Measurements from ENCODE around the gene RPS21.

Gene RPS21

GRCh38 chr20:62401331-62401779 is 14.5 kb downstream of the RPS21 start:
- CTCF ChIA-PET: interaction anchor here (1.3 kb wide), 1 partner anchor 12 kb away, joined by 4 read pairs; no protein-coding TSS in a partner anchor
- Histone ChIP-seq H3K27me3 (replicated peaks in 2 of 5; ENCODE audit: control insufficient read depth in 4 of 5, insufficient read depth in 5 of 5, low read length in 4 of 5) (no peaks in the 10 kb centered on the region), H3K9me3 (ENCODE audit: control extremely low read depth in 1 of 5, control insufficient read depth in 4 of 5, insufficient read depth in 2 of 5, low read depth in 1 of 5, low read length in 4 of 5) (no peaks in the 10 kb centered on the region), H3K27ac (ENCODE audit: insufficient read depth in 1 of 2, low read depth in 1 of 2, low read length in 2 of 2, poor library complexity in 1 of 2, severe bottlenecking in 2 of 2) (no peak overlapping the region), H3K4me1 (ENCODE audit: control extremely low read depth in 1 of 4, control insufficient read depth in 4 of 4, insufficient read depth in 4 of 4, low read length in 3 of 4) (peaks cover 0 to 14% (median 10%) of the 10 kb centered on the region in 4 experiments), H3K36me3 (ENCODE audit: control insufficient read depth in 4 of 4, insufficient read depth in 4 of 4, low read length in 3 of 4) (peaks cover 2 to 11% (median 5%) of the 10 kb centered on the region in 4 experiments), H3K4me3 (ENCODE audit: control insufficient read depth in 1 of 7, extremely low read depth in 1 of 7, insufficient read depth in 4 of 7, low read depth in 2 of 7, low read length in 6 of 7) (no peak overlapping the region)
- 94% methylated on average over 21 of the region's 21 CpGs for WGBS (ENCODE audit: insufficient coverage)
- POLR2A ChIA-PET: no interaction called here
- DNase-seq: no peak

DNA sequence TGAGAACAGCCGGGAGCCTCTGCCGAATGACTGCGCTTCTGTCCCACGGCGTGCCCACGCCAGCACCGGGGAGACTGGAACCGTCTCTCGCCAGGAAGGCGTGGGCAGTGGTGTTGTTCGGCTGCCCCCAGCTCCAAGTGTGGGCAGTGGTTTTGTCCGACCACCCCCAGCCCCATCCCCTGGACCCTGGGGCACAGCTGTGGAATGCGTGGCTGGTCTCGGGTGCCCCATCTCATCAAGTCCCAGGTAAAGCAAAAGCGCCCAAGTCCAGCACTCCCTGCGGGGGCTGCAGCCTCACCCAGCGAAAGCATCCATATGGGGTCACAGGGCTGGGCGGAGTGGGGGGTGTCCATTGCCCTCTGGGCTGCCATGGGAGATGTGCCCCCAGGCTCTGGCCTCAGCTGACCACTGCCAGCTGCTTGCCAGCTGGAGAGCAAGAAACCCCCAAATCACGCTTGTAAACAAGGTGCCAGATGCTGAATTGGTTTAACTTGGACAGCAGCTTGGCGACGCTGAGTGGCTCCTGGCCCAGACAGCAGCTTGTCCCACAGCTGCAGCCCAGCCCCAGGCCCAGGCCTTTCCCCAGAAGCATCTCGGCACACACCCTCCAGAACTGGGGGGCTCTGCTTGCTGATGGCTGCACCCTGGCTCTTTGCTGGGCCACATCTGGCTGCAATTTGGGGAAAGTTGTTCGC is 15.7 kb downstream of the RPS21 start:
- POLR2A ChIA-PET: no interaction called here
- H3K27ac ChIP-seq (ENCODE audit: insufficient read depth in 1 of 2, low read depth in 1 of 2, low read length in 2 of 2, poor library complexity in 1 of 2, severe bottlenecking in 2 of 2): no peak overlapping the region
- H3K27me3 ChIP-seq (replicated peaks in 2 of 5; ENCODE audit: control insufficient read depth in 4 of 5, insufficient read depth in 5 of 5, low read length in 4 of 5): no peaks in the 10 kb centered on the region
- H3K36me3 ChIP-seq (ENCODE audit: control insufficient read depth in 4 of 4, insufficient read depth in 4 of 4, low read length in 3 of 4): peaks cover 0 to 7% (median 4%) of the 10 kb centered on the region in 4 experiments
- WGBS (ENCODE audit: insufficient coverage): 93% methylated on average over 22 of the region's 23 CpGs
- H3K4me1 ChIP-seq (ENCODE audit: control extremely low read depth in 1 of 4, control insufficient read depth in 4 of 4, insufficient read depth in 4 of 4, low read length in 3 of 4): peaks cover 0 to 21% (median 17%) of the 10 kb centered on the region in 4 experiments
- DNase-seq: no peak
- no peak overlapping the region for H3K4me3 ChIP-seq (ENCODE audit: control insufficient read depth in 1 of 7, extremely low read depth in 1 of 7, insufficient read depth in 4 of 7, low read depth in 2 of 7, low read length in 6 of 7)
- CTCF ChIA-PET: no interaction called here
- H3K9me3 ChIP-seq (ENCODE audit: control extremely low read depth in 1 of 5, control insufficient read depth in 4 of 5, insufficient read depth in 2 of 5, low read depth in 1 of 5, low read length in 4 of 5): no peaks in the 10 kb centered on the region

GRCh38 chr20:62403331-62403730 is 16.4 kb downstream of the RPS21 start:
- Histone ChIP-seq H3K27me3 (replicated peaks in 2 of 5; ENCODE audit: control insufficient read depth in 4 of 5, insufficient read depth in 5 of 5, low read length in 4 of 5) (no peaks in the 10 kb centered on the region), H3K27ac (ENCODE audit: insufficient read depth in 1 of 2, low read depth in 1 of 2, low read length in 2 of 2, poor library complexity in 1 of 2, severe bottlenecking in 2 of 2) (no peak overlapping the region), H3K9me3 (ENCODE audit: control extremely low read depth in 1 of 5, control insufficient read depth in 4 of 5, insufficient read depth in 2 of 5, low read depth in 1 of 5, low read length in 4 of 5) (no peaks in the 10 kb centered on the region), H3K36me3 (ENCODE audit: control insufficient read depth in 4 of 4, insufficient read depth in 4 of 4, low read length in 3 of 4) (peaks cover 0 to 7% (median 4%) of the 10 kb centered on the region in 4 experiments), H3K4me3 (ENCODE audit: control insufficient read depth in 1 of 7, extremely low read depth in 1 of 7, insufficient read depth in 4 of 7, low read depth in 2 of 7, low read length in 6 of 7) (no peak overlapping the region), H3K4me1 (ENCODE audit: control extremely low read depth in 1 of 4, control insufficient read depth in 4 of 4, insufficient read depth in 4 of 4, low read length in 3 of 4) (peaks cover 0 to 26% (median 21%) of the 10 kb centered on the region in 4 experiments)
- WGBS (ENCODE audit: insufficient coverage): 95% methylated on average over 9 of the region's 13 CpGs
- POLR2A ChIA-PET: no interaction called here
- CTCF ChIA-PET: no interaction called here
- no peak for DNase-seq

GRCh38 chr20:62404112-62404665 is 17.3 kb downstream of the RPS21 start:
- Histone ChIP-seq H3K27ac (ENCODE audit: insufficient read depth in 1 of 2, low read depth in 1 of 2, low read length in 2 of 2, poor library complexity in 1 of 2, severe bottlenecking in 2 of 2) (no peak overlapping the region), H3K4me1 (ENCODE audit: control extremely low read depth in 1 of 4, control insufficient read depth in 4 of 4, insufficient read depth in 4 of 4, low read length in 3 of 4) (peaks cover 0 to 26% (median 21%) of the 10 kb centered on the region in 4 experiments), H3K4me3 (ENCODE audit: control insufficient read depth in 1 of 7, extremely low read depth in 1 of 7, insufficient read depth in 4 of 7, low read depth in 2 of 7, low read length in 6 of 7) (no peak overlapping the region), H3K27me3 (replicated peaks in 2 of 5; ENCODE audit: control insufficient read depth in 4 of 5, insufficient read depth in 5 of 5, low read length in 4 of 5) (no peaks in the 10 kb centered on the region), H3K36me3 (ENCODE audit: control insufficient read depth in 4 of 4, insufficient read depth in 4 of 4, low read length in 3 of 4) (peaks cover 0 to 7% (median 4%) of the 10 kb centered on the region in 4 experiments), H3K9me3 (ENCODE audit: control extremely low read depth in 1 of 5, control insufficient read depth in 4 of 5, insufficient read depth in 2 of 5, low read depth in 1 of 5, low read length in 4 of 5) (no peaks in the 10 kb centered on the region)
- ChIA-PET CTCF (interaction anchor here (0.9 to 1.7 kb wide), 3 partner anchors 9 to 39 kb away, joined by 3 to 4 read pairs (median 3); no protein-coding TSS in a partner anchor), POLR2A (no interaction called here)
- 99% methylated on average over 9 of the region's 9 CpGs for WGBS (ENCODE audit: insufficient coverage)
- no peak for DNase-seq

GRCh38 chr20:62404761-62405107 is 17.8 kb downstream of the RPS21 start:
- H3K4me3 ChIP-seq (ENCODE audit: control insufficient read depth in 1 of 7, extremely low read depth in 1 of 7, insufficient read depth in 4 of 7, low read depth in 2 of 7, low read length in 6 of 7): no peak overlapping the region
- DNase-seq: no peak
- ChIA-PET POLR2A (no interaction called here), CTCF (interaction anchor here (0.8 to 1.7 kb wide), 5 partner anchors 10 to 40 kb away, joined by 3 to 4 read pairs (median 3); partner anchors contain the start of gene RPS21)
- no peaks in the 10 kb centered on the region for H3K9me3 ChIP-seq (ENCODE audit: control extremely low read depth in 1 of 5, control insufficient read depth in 4 of 5, insufficient read depth in 2 of 5, low read depth in 1 of 5, low read length in 4 of 5)
- H3K4me1 ChIP-seq (ENCODE audit: control extremely low read depth in 1 of 4, control insufficient read depth in 4 of 4, insufficient read depth in 4 of 4, low read length in 3 of 4): peaks cover 0 to 27% (median 24%) of the 10 kb centered on the region in 4 experiments
- 98% methylated on average over 11 of the region's 12 CpGs for WGBS (ENCODE audit: insufficient coverage)
- peaks cover 0 to 7% (median 4%) of the 10 kb centered on the region in 4 experiments for H3K36me3 ChIP-seq (ENCODE audit: control insufficient read depth in 4 of 4, insufficient read depth in 4 of 4, low read length in 3 of 4)
- H3K27ac ChIP-seq (ENCODE audit: insufficient read depth in 1 of 2, low read depth in 1 of 2, low read length in 2 of 2, poor library complexity in 1 of 2, severe bottlenecking in 2 of 2): no peak overlapping the region
- no peaks in the 10 kb centered on the region for H3K27me3 ChIP-seq (replicated peaks in 2 of 5; ENCODE audit: control insufficient read depth in 4 of 5, insufficient read depth in 5 of 5, low read length in 4 of 5)

- ChIA-PET POLR2A (no interaction called here), CTCF (interaction anchor here (0.8 to 1.7 kb wide), 5 partner anchors 10 to 40 kb away, joined by 3 to 4 read pairs (median 3); partner anchors contain the start of gene RPS21)
- no peaks in the 10 kb centered on the region for H3K9me3 ChIP-seq (ENCODE audit: control extremely low read depth in 1 of 5, control insufficient read depth in 4 of 5, insufficient read depth in 2 of 5, low read depth in 1 of 5, low read length in 4 of 5)
- peak in 1 of 3 donors; percentile 21 for DNase-seq
- peaks cover 0 to 34% (median 30%) of the 10 kb centered on the region in 4 experiments for H3K4me1 ChIP-seq (ENCODE audit: control extremely low read depth in 1 of 4, control insufficient read depth in 4 of 4, insufficient read depth in 4 of 4, low read length in 3 of 4)
- H3K4me3 ChIP-seq (ENCODE audit: control insufficient read depth in 1 of 7, extremely low read depth in 1 of 7, insufficient read depth in 4 of 7, low read depth in 2 of 7, low read length in 6 of 7): peak overlapping the region in 1 of 7 experiments; percentile 78
- no peak overlapping the region for H3K27ac ChIP-seq (ENCODE audit: insufficient read depth in 1 of 2, low read depth in 1 of 2, low read length in 2 of 2, poor library complexity in 1 of 2, severe bottlenecking in 2 of 2)
- WGBS (ENCODE audit: insufficient coverage): 93% methylated on average over 22 of the region's 23 CpGs
- peaks cover 0 to 6% (median 4%) of the 10 kb centered on the region in 4 experiments for H3K36me3 ChIP-seq (ENCODE audit: control insufficient read depth in 4 of 4, insufficient read depth in 4 of 4, low read length in 3 of 4)
- no peaks in the 10 kb centered on the region for H3K27me3 ChIP-seq (replicated peaks in 2 of 5; ENCODE audit: control insufficient read depth in 4 of 5, insufficient read depth in 5 of 5, low read length in 4 of 5)
Measured at GRCh38 chr20:62405108-62405980, 18.4 kb downstream of the RPS21 start.

Measured in common myeloid progenitor, CD34-positive (primary cell).